ENCODE results near the gene CTRB1. TPM values are rescaled to one million over a fixed set of nuclear protein-coding genes. Genes with fewer than 3 reads are reported as not detected.

Gene CTRB1
- total RNA-seq, 2 experiments from 2014 or later = not detected

GRCh38 chr16:75179208-75179607 is 39.6 kb upstream of the CTRB1 start:
- CTCF ChIA-PET = no interaction called here

GRCh38 chr16:75181630-75182029 is 37.2 kb upstream of the CTRB1 start:
- DNase-seq (no peak), ATAC-seq (no peak)
- ChIA-PET CTCF (no interaction called here), POLR2A (no interaction called here)
- TF ChIP-seq CTCF (IDR thresholded peaks at IDR 0.05) = no peak
- Mint-ChIP-seq H3K4me3 (no peak overlapping the region), H3K4me1 (ENCODE audit: low read depth) (no peaks in the 10 kb centered on the region), H3K27ac (no peak overlapping the region), H3K9me3 (peaks cover 19% of the 10 kb centered on the region), H3K36me3 (ENCODE audit: low read depth) (no peaks in the 10 kb centered on the region), H3K27me3 (peaks cover 1% of the 10 kb centered on the region)
- intact Hi-C loops (cut with micrococcal nuclease) = no loop called here

More at GRCh38 chr16:75179208-75179607, 39.6 kb upstream of the CTRB1 start:
- TF ChIP-seq CTCF (IDR thresholded peaks at IDR 0.05) = no peak
- Mint-ChIP-seq H3K36me3 (ENCODE audit: low read depth) (no peaks in the 10 kb centered on the region), H3K4me1 (ENCODE audit: low read depth) (no peaks in the 10 kb centered on the region), H3K27me3 (peaks cover 1% of the 10 kb centered on the region), H3K4me3 (no peak overlapping the region), H3K9me3 (peaks cover 32% of the 10 kb centered on the region), H3K27ac (no peak overlapping the region)
- DNase-seq = no peak
- intact Hi-C loops (cut with micrococcal nuclease) = no loop called here
- POLR2A ChIA-PET = no interaction called here
- no peak for ATAC-seq

GRCh38 chr16:75188832-75189477 is 29.8 kb upstream of the CTRB1 start:
- H3K4me1 Mint-ChIP-seq (ENCODE audit: low read depth) = no peaks in the 10 kb centered on the region
- CTCF ChIA-PET = interaction anchor here (3.4 kb wide), 1 partner anchor 10 kb away, joined by 21 read pairs; no protein-coding TSS in a partner anchor
- H3K27ac Mint-ChIP-seq = no peak overlapping the region
- POLR2A ChIA-PET = no interaction called here
- TF ChIP-seq CTCF (IDR thresholded peaks at IDR 0.05) = no peak
- ATAC-seq (no peak), DNase-seq (no peak)
- no peak overlapping the region for H3K4me3 Mint-ChIP-seq
- no peaks in the 10 kb centered on the region for H3K27me3 Mint-ChIP-seq
- no peaks in the 10 kb centered on the region for H3K9me3 Mint-ChIP-seq
- no peaks in the 10 kb centered on the region for H3K36me3 Mint-ChIP-seq (ENCODE audit: low read depth)
- intact Hi-C loops (cut with micrococcal nuclease) = no loop called here

- POLR2A ChIA-PET = no interaction called here
- H3K27me3 Mint-ChIP-seq = no peaks in the 10 kb centered on the region
- ATAC-seq = no peak
These were observed 29.0 kb upstream of the CTRB1 start for GRCh38 chr16:75189638-75190245.

More at GRCh38 chr16:75189638-75190245, 29.0 kb upstream of the CTRB1 start:
- H3K36me3 Mint-ChIP-seq (ENCODE audit: low read depth) = no peaks in the 10 kb centered on the region
- no peaks in the 10 kb centered on the region for H3K4me1 Mint-ChIP-seq (ENCODE audit: low read depth)
- intact Hi-C loops (cut with micrococcal nuclease) = no loop called here
- H3K9me3 Mint-ChIP-seq = no peaks in the 10 kb centered on the region
- TF ChIP-seq CTCF (IDR thresholded peaks at IDR 0.05) = no peak
- DNase-seq = no peak
- no peak overlapping the region for H3K27ac Mint-ChIP-seq
- no peak overlapping the region for H3K4me3 Mint-ChIP-seq
- CTCF ChIA-PET = interaction anchor here (3.4 kb wide), 1 partner anchor 9 kb away, joined by 21 read pairs; no protein-coding TSS in a partner anchor
